ENCODE measurements around the gene EN2.
"Not testable (repeated sequence)": the region's sequence is repeated elsewhere in the genome, so short reads cannot be mapped to it uniquely, and the experiment has no call there.

EN2 gene

GRCh38 chr7:155426543-155427410 is 31.2 kb upstream of the EN2 start:
- DNase-seq: no peak

- DNase-seq: no peak
These were observed 30.4 kb upstream of the EN2 start for GRCh38 chr7:155427411-155428038.

- DNase-seq: no peak
These were observed 29.6 kb upstream of the EN2 start for GRCh38 chr7:155428171-155428834.

GRCh38 chr7:155429651-155430050 is 28.3 kb upstream of the EN2 start:
- DNase-seq: no peak

- DNase-seq: no peak
These were observed 27.3 kb upstream of the EN2 start for GRCh38 chr7:155430606-155431005.

- DNase-seq: no peak
These were observed 26.7 kb upstream of the EN2 start for GRCh38 chr7:155431231-155431630.

- no peak for DNase-seq
These were observed 26.2 kb upstream of the EN2 start for GRCh38 chr7:155431711-155432110.

- DNase-seq: no peak
These were observed 22.8 kb upstream of the EN2 start for GRCh38 chr7:155435110-155435509.

GRCh38 chr7:155437836-155438235 is 20.1 kb upstream of the EN2 start:
- DNase-seq: no peak

GRCh38 chr7:155438777-155439176 is 19.2 kb upstream of the EN2 start:
- DNase-seq: no peak

GRCh38 chr7:155439311-155440017 is 18.5 kb upstream of the EN2 start:
- no peak for DNase-seq

- DNase-seq: no peak
These were observed 17.9 kb upstream of the EN2 start for GRCh38 chr7:155440018-155440410.

- DNase-seq: no peak
These were observed 16.1 kb upstream of the EN2 start for GRCh38 chr7:155441856-155442255.

- DNase-seq: no peak
These were observed 13.2 kb upstream of the EN2 start for GRCh38 chr7:155444746-155445145.

GRCh38 chr7:155445606-155446005 is 12.3 kb upstream of the EN2 start:
- not testable (repeated sequence) for DNase-seq

GRCh38 chr7:155447603-155448002 is 10.3 kb upstream of the EN2 start:
- no peak for DNase-seq

GRCh38 chr7:155448632-155449007 is 9.3 kb upstream of the EN2 start:
- DNase-seq: no peak

- DNase-seq: no peak
These were observed 8.7 kb upstream of the EN2 start for GRCh38 chr7:155449008-155449868.

GRCh38 chr7:155449869-155450557 is 7.9 kb upstream of the EN2 start:
- DNase-seq: no peak

GRCh38 chr7:155450558-155450969 is 7.4 kb upstream of the EN2 start:
- no peak for DNase-seq

- no peak for DNase-seq
These were observed 6.7 kb upstream of the EN2 start for GRCh38 chr7:155450970-155451801.
